Measurements from ENCODE around the gene RAPGEF4. TPM values are rescaled to one million over a fixed set of nuclear protein-coding genes. Genes with fewer than 3 reads are reported as not detected.
"Not testable (repeated sequence)": the region's sequence is repeated elsewhere in the genome, so short reads cannot be mapped to it uniquely, and the experiment has no call there.

Gene RAPGEF4
- total RNA-seq, 2 experiments from 2014 or later, result 0.21 TPM; not detected in 1

GRCh38 chr2:173090276-173090877 lies 354.7 kb downstream of the RAPGEF4 start:
- H3K4me3 Mint-ChIP-seq, result no peak overlapping the region
- CTCF ChIA-PET, result interaction anchor here (1.3 to 1.5 kb wide), 2 partner anchors 33 to 119 kb away, joined by 3 read pairs; no protein-coding TSS in a partner anchor
- peaks cover 17% of the 10 kb centered on the region for H3K27me3 Mint-ChIP-seq
- no peak overlapping the region for H3K27ac Mint-ChIP-seq
- peaks cover 5% of the 10 kb centered on the region for H3K36me3 Mint-ChIP-seq
- DNase-seq, result no peak
- ATAC-seq, result no peak
- H3K9me3 Mint-ChIP-seq (ENCODE audit: low read depth), result no peaks in the 10 kb centered on the region
- no peaks in the 10 kb centered on the region for H3K4me1 Mint-ChIP-seq

DNA sequence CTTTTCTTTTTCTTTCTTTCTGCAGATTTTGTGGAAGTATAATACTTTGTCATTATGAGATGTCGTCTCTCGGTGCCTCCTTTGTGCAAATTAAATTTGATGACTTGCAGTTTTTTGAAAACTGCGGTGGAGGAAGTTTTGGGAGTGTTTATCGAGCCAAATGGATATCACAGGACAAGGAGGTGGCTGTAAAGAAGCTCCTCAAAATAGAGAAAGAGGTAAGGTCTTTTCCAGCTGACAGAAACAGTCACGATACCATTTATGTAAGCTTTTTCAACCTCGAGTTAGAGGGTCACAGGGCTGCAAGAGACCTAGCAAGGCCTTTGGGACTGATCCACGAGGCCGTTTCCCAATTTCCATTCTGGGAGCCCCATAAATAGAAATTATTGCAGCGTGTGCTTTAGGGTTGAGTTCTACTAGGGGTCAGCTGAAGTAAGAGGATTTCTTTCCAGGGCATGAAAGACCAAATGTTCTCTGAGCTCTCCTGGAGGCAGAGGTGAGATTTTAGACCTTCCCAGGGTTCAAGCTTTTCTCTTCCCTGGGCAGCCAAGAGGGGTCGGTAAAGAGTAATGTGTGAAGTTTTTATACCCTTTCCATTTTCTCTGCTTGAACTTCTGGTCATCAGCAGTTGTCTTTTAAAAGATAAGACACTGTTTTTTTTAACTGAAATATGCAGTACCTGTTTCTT lies 355.5 kb downstream of the RAPGEF4 start:
- Mint-ChIP-seq H3K9me3 (ENCODE audit: low read depth) (no peaks in the 10 kb centered on the region), H3K27me3 (peaks cover 18% of the 10 kb centered on the region), H3K4me3 (no peak overlapping the region), H3K27ac (no peak overlapping the region), H3K36me3 (peaks cover 5% of the 10 kb centered on the region), H3K4me1 (no peaks in the 10 kb centered on the region)
- ATAC-seq (no peak), DNase-seq (no peak)
- CTCF ChIA-PET, result interaction anchor here (0.8 to 1.5 kb wide), 7 partner anchors 8 to 119 kb away, joined by 3 to 4 read pairs (median 3); no protein-coding TSS in a partner anchor

DNA sequence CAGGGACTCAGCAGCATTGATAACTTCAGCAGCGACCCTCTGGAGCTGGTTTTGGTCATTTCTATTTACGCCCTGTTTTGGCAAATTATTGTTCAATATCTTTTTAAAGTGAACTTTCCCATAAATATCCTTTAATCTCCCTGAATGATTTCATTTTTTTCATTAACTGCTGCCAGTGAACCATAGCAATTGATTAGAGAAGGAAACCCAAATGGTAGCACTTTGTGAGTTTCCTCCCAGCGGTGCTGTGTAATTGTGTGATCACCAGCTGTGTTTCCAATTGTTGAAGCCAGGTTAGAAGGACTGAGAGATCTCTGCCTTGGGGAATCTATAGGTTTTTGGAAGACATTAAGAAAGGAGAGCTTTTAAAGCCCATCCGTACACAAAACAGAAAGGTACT lies 356.3 kb downstream of the RAPGEF4 start:
- H3K4me3 Mint-ChIP-seq, result no peak overlapping the region
- no peak for DNase-seq
- peaks cover 12% of the 10 kb centered on the region for H3K27me3 Mint-ChIP-seq
- H3K36me3 Mint-ChIP-seq, result peaks cover 8% of the 10 kb centered on the region
- CTCF ChIA-PET, result interaction anchor here (0.8 to 1.4 kb wide), 5 partner anchors 9 to 65 kb away, joined by 3 to 4 read pairs (median 3); no protein-coding TSS in a partner anchor
- H3K27ac Mint-ChIP-seq, result no peak overlapping the region
- no peaks in the 10 kb centered on the region for H3K4me1 Mint-ChIP-seq
- no peaks in the 10 kb centered on the region for H3K9me3 Mint-ChIP-seq (ENCODE audit: low read depth)
- ATAC-seq, result no peak

- Mint-ChIP-seq H3K9me3 (ENCODE audit: low read depth) (no peaks in the 10 kb centered on the region), H3K36me3 (peaks cover 8% of the 10 kb centered on the region), H3K4me3 (no peak overlapping the region), H3K27me3 (peaks cover 5% of the 10 kb centered on the region), H3K4me1 (no peaks in the 10 kb centered on the region), H3K27ac (no peak overlapping the region)
- CTCF ChIA-PET, result interaction anchor here (1.3 kb wide), 1 partner anchor 66 kb away, joined by 3 read pairs; no protein-coding TSS in a partner anchor
- DNase-seq (no peak), ATAC-seq (no peak)
Measured at GRCh38 chr2:173092844-173093402, 357.3 kb downstream of the RAPGEF4 start.

- CTCF ChIA-PET; H3K4me1 Mint-ChIP-seq; ATAC-seq; H3K9me3 Mint-ChIP-seq (ENCODE audit: low read depth); H3K36me3 Mint-ChIP-seq; H3K27me3 Mint-ChIP-seq; H3K27ac Mint-ChIP-seq; DNase-seq; H3K4me3 Mint-ChIP-seq: not testable (repeated sequence)
Measured at GRCh38 chr2:173093617-173094016, 358.0 kb downstream of the RAPGEF4 start.

- Mint-ChIP-seq H3K4me3 (no peak overlapping the region), H3K27ac (no peak overlapping the region), H3K27me3 (peaks cover 2% of the 10 kb centered on the region), H3K36me3 (peaks cover 8% of the 10 kb centered on the region), H3K9me3 (ENCODE audit: low read depth) (no peaks in the 10 kb centered on the region), H3K4me1 (peaks cover 3% of the 10 kb centered on the region)
- DNase-seq (no peak), ATAC-seq (no peak)
- CTCF ChIA-PET, result no interaction called here
Measured at GRCh38 chr2:173094731-173095130, 359.1 kb downstream of the RAPGEF4 start.

DNA sequence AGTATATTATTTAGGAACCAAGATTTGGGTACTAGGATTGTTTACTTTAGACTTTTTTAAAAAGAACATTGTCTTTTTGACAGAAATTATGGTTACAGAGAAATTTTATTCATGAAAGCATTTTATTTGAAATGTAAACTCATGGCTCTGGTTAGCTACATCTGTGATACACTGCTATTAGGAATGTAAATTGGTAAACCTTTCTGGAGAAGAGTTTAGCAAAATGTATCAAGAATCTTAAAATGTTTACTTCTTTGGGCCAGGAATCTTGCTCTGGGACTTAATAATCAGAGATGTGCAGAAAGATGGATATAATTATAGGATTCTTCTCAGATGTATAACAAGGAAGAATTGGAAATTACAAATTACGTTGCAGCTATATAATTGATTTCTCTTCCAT lies 359.7 kb downstream of the RAPGEF4 start:
- Mint-ChIP-seq H3K4me3 (no peak overlapping the region), H3K27ac (no peak overlapping the region), H3K36me3 (peaks cover 8% of the 10 kb centered on the region), H3K4me1 (peaks cover 3% of the 10 kb centered on the region), H3K27me3 (peaks cover 2% of the 10 kb centered on the region), H3K9me3 (ENCODE audit: low read depth) (no peaks in the 10 kb centered on the region)
- ATAC-seq, result no peak
- DNase-seq, result no peak
- CTCF ChIA-PET, result no interaction called here

DNA sequence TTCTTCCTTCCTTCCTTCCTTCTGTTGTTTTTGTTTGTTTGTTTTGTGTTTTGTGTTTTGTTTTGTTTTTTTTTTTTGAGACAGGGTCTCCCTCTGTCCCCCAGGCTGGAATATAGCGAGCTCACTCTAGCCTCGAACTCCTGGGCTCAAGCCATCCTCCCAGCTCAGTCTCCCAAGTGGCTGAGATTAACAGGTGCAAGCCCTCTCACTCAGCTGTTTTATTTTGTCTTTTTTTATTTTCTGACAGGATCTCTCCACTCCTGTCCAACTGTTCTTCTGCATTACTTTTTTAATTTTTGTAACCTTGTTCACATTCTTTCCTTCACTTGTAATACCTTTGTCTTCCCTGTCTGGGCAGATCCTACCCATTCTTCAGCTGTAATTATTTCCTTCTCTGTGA lies 363.6 kb downstream of the RAPGEF4 start:
- peaks cover 7% of the 10 kb centered on the region for H3K36me3 Mint-ChIP-seq
- CTCF ChIA-PET, result interaction anchor here (0.7 to 1.4 kb wide), 2 partner anchors 20 to 111 kb away, joined by 4 read pairs; no protein-coding TSS in a partner anchor
- no peak overlapping the region for H3K4me3 Mint-ChIP-seq
- ATAC-seq, result no peak
- no peak for DNase-seq
- H3K27ac Mint-ChIP-seq, result no peak overlapping the region
- no peaks in the 10 kb centered on the region for H3K9me3 Mint-ChIP-seq (ENCODE audit: low read depth)
- peaks cover 9% of the 10 kb centered on the region for H3K4me1 Mint-ChIP-seq
- peaks cover 7% of the 10 kb centered on the region for H3K27me3 Mint-ChIP-seq

DNA sequence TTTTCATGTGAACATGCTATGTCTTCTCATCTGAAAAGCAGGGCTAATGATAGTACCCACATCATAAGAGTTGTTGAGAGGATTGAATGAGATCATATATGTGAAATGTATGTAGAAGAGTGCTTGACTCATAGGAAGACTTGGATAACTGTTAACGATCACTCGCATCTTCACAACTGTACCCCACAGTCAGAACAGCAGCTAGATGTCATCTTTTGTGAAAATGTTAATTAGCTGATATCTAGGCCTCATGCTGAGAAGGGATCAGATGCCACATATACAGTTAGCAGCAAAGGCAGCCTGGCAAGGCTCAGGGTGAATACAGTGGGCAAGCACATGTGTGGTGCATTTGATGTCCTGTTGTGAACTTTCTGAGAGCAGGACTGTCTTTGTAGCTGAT lies 364.2 kb downstream of the RAPGEF4 start:
- CTCF ChIA-PET, result interaction anchor here (1.4 kb wide), 1 partner anchor 111 kb away, joined by 4 read pairs; no protein-coding TSS in a partner anchor
- peaks cover 9% of the 10 kb centered on the region for H3K4me1 Mint-ChIP-seq
- no peak overlapping the region for H3K4me3 Mint-ChIP-seq
- peaks cover 5% of the 10 kb centered on the region for H3K36me3 Mint-ChIP-seq
- no peak overlapping the region for H3K27ac Mint-ChIP-seq
- no peaks in the 10 kb centered on the region for H3K9me3 Mint-ChIP-seq (ENCODE audit: low read depth)
- DNase-seq (no peak), ATAC-seq (no peak)
- H3K27me3 Mint-ChIP-seq, result peaks cover 7% of the 10 kb centered on the region

DNA sequence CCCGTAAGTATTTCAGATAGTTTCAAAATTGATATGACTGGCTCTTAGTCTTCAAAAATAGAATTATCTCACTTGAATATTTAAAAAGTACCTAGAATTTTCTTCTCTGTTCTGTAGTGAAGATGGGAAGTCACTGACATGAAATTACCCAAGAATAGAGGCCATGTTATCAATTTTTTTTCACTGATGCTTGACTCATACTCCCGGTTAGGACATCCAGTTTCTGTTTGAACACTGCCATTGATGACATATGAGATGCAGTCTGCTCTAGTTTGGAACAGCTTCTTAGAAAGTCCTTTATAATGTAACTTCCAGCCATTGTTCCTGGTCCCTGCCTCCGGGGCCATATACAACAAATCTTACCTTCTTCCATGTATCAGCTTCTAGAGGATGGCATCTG lies 366.0 kb downstream of the RAPGEF4 start:
- Mint-ChIP-seq H3K4me1 (peaks cover 9% of the 10 kb centered on the region), H3K9me3 (ENCODE audit: low read depth) (no peaks in the 10 kb centered on the region), H3K36me3 (peaks cover 3% of the 10 kb centered on the region), H3K4me3 (peak overlapping the region; percentile 18), H3K27ac (no peak overlapping the region), H3K27me3 (peaks cover 5% of the 10 kb centered on the region)
- ATAC-seq, result peak; percentile 63
- CTCF ChIA-PET, result no interaction called here
- DNase-seq, result no peak

Other genes with a start within 250 kb of the RAPGEF4 start
- gene PDK1, start 179.8 kb upstream of the RAPGEF4 start, total RNA-seq, result 10 to 100 TPM; 19.2 to 26.0 TPM